ENCODE results near the gene HPCA. TPM values are rescaled to one million over a fixed set of nuclear protein-coding genes. Genes with fewer than 3 reads are reported as not detected.

HPCA gene
- total and polyA plus RNA-seq, 11 donors, result 0.29 TPM; not detected in 10

DNA sequence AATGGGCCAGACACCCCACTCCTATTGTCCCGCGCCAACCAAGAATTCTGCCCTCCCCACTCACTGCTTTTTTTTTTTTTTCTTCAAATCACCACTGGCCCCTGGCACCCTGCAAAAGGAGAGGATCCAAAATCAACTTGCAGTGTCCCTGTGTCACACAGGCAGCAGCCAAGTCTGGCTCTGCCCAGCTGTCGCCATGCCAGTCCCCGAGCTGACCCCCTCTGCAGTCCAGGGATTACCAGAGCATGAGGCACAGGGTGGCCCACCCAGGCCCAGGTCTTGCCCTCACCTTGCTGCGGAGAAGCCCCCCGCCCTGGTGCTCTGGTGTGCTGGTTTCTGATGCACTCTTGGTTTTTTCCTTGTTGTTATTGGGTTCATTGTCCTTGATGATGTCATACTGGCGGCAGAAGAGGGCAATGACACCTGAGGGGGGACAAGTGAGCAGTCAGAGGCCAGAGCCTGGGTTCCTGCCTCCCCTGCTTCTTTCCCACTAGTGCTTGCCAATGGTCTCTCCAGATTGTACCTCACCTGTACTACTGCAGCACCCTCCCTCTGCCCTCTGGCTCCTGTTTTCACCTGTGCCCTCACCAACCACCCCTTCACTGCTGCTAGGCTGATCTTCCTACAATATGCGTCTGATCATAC, 21.8 kb upstream of the HPCA start:
- WGBS, 4 donors, result 80 to 83% (median 82%) methylated on average over 8 of the region's 8 CpGs
- Histone ChIP-seq H3K36me3 (peaks cover 0 to 42% (median 11%) of the 10 kb centered on the region in 9 donors), H3K4me3 (no peak overlapping the region), H3K4me1 (peaks cover 0 to 45% (median 25%) of the 10 kb centered on the region in 12 donors), H3K27ac (peak overlapping the region in 5 of 12 donors; percentile 17 to 44 (median 38)), H3K27me3 (no peaks in the 10 kb centered on the region), H3K9me3 (no peaks in the 10 kb centered on the region)
- no peak for DNase-seq
- TF ChIP-seq, protein P1, sequence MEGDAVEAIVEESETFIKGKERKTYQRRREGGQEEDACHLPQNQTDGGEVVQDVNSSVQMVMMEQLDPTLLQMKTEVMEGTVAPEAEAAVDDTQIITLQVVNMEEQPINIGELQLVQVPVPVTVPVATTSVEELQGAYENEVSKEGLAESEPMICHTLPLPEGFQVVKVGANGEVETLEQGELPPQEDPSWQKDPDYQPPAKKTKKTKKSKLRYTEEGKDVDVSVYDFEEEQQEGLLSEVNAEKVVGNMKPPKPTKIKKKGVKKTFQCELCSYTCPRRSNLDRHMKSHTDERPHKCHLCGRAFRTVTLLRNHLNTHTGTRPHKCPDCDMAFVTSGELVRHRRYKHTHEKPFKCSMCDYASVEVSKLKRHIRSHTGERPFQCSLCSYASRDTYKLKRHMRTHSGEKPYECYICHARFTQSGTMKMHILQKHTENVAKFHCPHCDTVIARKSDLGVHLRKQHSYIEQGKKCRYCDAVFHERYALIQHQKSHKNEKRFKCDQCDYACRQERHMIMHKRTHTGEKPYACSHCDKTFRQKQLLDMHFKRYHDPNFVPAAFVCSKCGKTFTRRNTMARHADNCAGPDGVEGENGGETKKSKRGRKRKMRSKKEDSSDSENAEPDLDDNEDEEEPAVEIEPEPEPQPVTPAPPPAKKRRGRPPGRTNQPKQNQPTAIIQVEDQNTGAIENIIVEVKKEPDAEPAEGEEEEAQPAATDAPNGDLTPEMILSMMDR (IDR thresholded peaks at IDR 0.05), result no peak
- TF ChIP-seq POLR2A (IDR thresholded peaks at IDR 0.05), result no peak
- ATAC-seq, result peak; percentile 26 to 51 (median 34)
- intact Hi-C loops (cut with DNase I), result loop anchor here in 3 of 10 donors (5.0 to 10.0 kb wide), 4 partner anchors 37 to 160 kb away; partner anchors contain the start of gene SYNC (in 1 of the 3)

DNA sequence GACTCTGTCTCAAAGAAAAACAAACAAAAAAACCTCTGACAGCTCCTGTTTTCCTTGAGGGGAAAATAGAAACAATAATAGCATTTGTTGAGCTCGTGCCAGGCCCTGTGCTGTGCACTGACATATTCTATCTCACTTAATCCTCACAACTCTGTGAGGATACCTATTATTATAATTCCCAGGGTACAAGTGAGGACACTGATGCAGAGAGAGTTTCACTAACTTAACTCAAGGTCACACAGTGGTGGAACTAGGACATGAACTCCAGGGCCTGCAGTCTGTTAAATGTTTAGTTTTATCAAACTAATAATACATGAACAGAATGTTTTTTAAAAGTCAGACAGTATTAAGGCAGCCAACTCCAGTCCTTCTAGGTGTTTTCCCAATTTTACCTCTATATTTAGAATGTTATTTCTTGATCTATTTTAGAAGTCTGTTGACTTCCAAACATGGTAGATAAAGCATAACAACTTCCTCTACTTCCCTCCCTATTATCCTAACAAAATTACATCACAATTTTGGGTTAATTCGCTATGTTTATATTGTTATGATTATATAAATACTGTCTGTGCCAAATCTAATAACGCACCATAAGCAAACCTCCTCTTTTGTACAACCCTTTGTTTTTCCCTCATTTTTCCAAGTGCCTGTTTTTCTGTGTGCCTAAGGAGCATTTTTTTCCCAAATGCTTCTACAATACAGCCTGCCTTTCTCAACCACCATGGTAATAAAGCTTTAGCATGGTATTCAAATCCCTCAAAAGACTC, 20.5 kb upstream of the HPCA start:
- no peak for DNase-seq
- Histone ChIP-seq H3K36me3 (peaks cover 0 to 34% (median 10%) of the 10 kb centered on the region in 9 donors), H3K4me1 (peaks cover 0 to 52% (median 29%) of the 10 kb centered on the region in 12 donors), H3K27ac (peak overlapping the region in 10 of 12 donors; percentile 14 to 63 (median 40)), H3K9me3 (no peaks in the 10 kb centered on the region), H3K4me3 (no peak overlapping the region), H3K27me3 (peaks cover 0 to 6% (median 0%) of the 10 kb centered on the region in 9 donors)
- no peak for TF ChIP-seq POLR2A (IDR thresholded peaks at IDR 0.05)
- TF ChIP-seq, protein P1 (IDR thresholded peaks at IDR 0.05), result no peak
- peak in 3 of 4 donors; percentile 28 to 57 (median 51) for ATAC-seq
- 35 to 53% (median 41%) methylated on average over 3 of the region's 3 CpGs for WGBS, 4 donors
- intact Hi-C loops (cut with DNase I), result loop anchor here in 2 of 10 donors (5.0 to 10.0 kb wide), 3 partner anchors 44 to 161 kb away; partner anchors contain the start of gene SYNC (in 1 of the 2)

DNA sequence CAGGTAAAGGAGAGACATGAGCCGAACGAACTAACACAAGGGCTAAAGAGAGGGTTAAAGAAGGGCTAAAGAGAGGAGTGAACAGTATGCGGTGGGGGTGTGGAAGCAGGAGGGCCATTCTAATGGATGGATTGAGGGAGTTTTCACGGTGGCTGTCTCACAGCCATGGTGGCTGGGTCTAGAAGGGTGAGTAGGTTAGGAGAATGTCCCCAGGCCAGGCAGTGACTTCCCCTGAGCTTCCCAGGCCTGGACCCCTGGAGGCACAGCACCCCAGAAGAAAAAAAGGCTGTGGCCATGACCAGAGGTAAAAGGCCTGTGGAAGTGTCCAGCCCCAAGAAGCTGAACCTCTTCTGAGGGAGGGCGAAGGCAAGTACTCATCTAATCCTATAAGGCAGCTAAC, 19.1 kb upstream of the HPCA start:
- no peak for ATAC-seq
- H3K27ac ChIP-seq, result no peak overlapping the region
- no peaks in the 10 kb centered on the region for H3K9me3 ChIP-seq
- H3K27me3 ChIP-seq, result peaks cover 0 to 19% (median 0%) of the 10 kb centered on the region in 9 donors
- WGBS, 4 donors, result 87 to 93% (median 90%) methylated on average over 5 of the region's 5 CpGs
- peaks cover 0 to 22% (median 10%) of the 10 kb centered on the region in 9 donors for H3K36me3 ChIP-seq
- no peak for DNase-seq
- peaks cover 0 to 53% (median 21%) of the 10 kb centered on the region in 12 donors for H3K4me1 ChIP-seq
- intact Hi-C loops (cut with DNase I), result loop anchor here in 2 of 10 donors (5.0 to 10.0 kb wide), 3 partner anchors 45 to 162 kb away; partner anchors contain the start of gene SYNC (in 1 of the 2)
- no peak overlapping the region for H3K4me3 ChIP-seq
- TF ChIP-seq, protein P1 (IDR thresholded peaks at IDR 0.05), result no peak
- TF ChIP-seq POLR2A (IDR thresholded peaks at IDR 0.05), result no peak

DNA sequence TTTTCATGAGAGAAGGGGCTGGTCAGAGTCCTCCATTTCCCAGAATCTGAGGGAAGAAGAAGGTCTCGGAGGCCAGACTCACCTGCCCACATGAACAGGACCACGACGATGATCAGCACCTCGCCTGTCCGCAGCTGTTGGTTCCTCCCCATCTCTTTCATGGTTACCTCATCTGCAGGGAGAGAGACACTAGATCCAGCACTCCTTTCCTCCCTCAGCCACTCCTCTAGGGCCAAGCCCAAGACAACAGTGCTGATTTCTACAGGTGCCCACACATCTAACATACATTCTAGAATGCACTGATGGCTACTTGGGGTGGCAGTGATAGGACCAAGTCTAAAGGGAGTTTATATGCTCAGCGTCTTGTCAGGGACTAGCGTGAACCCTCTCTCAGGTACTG, 18.6 kb upstream of the HPCA start:
- H3K36me3 ChIP-seq, result peaks cover 0 to 17% (median 9%) of the 10 kb centered on the region in 9 donors
- TF ChIP-seq, protein P1 (IDR thresholded peaks at IDR 0.05), result no peak
- no peak for TF ChIP-seq POLR2A (IDR thresholded peaks at IDR 0.05)
- 93 to 97% (median 93%) methylated on average over 7 of the region's 7 CpGs for WGBS, 4 donors
- peaks cover 0 to 58% (median 21%) of the 10 kb centered on the region in 12 donors for H3K4me1 ChIP-seq
- intact Hi-C loops (cut with DNase I), result loop anchor here in 2 of 10 donors (5.0 to 10.0 kb wide), 3 partner anchors 45 to 163 kb away; partner anchors contain the start of gene SYNC (in 1 of the 2)
- H3K4me3 ChIP-seq, result no peak overlapping the region
- H3K27me3 ChIP-seq, result peaks cover 0 to 24% (median 0%) of the 10 kb centered on the region in 9 donors
- ATAC-seq (no peak), DNase-seq (no peak)
- H3K9me3 ChIP-seq, result no peaks in the 10 kb centered on the region
- no peak overlapping the region for H3K27ac ChIP-seq

Data from heart left ventricle (tissue), 16 donors.